ENCODE results near the gene CYP2C9.
"Not testable (repeated sequence)": the region's sequence is repeated elsewhere in the genome, so short reads cannot be mapped to it uniquely, and the experiment has no call there.

CYP2C9 gene

GRCh38 chr10:94938383-94938782 is at the start of gene CYP2C9:
CYP2C9 (plus strand) TSS chr10:94938658; CDS start chr10:94938683, 25 bp downstream.
- no peak for DNase-seq

GRCh38 chr10:94889123-94889522 is 49.3 kb upstream of the CYP2C9 start:
- no peak for DNase-seq

GRCh38 chr10:94890264-94891022 is 48.0 kb upstream of the CYP2C9 start:
- no peak for DNase-seq

- not testable (repeated sequence) for DNase-seq
Measured at GRCh38 chr10:94898414-94898813, 40.0 kb upstream of the CYP2C9 start.

- DNase-seq, result no peak
Measured at GRCh38 chr10:94902080-94902479, 36.4 kb upstream of the CYP2C9 start.

- no peak for DNase-seq
Measured at GRCh38 chr10:94902570-94902969, 35.9 kb upstream of the CYP2C9 start.

GRCh38 chr10:94904506-94905148 is 33.8 kb upstream of the CYP2C9 start:
- DNase-seq, result not testable (repeated sequence)

- no peak for DNase-seq
Measured at GRCh38 chr10:94916423-94916822, 22.0 kb upstream of the CYP2C9 start.

GRCh38 chr10:94936721-94937120 is 1.7 kb upstream of the CYP2C9 start:
- no peak for DNase-seq

- DNase-seq, result not testable (repeated sequence)
Measured at GRCh38 chr10:94943432-94944103, 5.1 kb downstream of the CYP2C9 start.

- not testable (repeated sequence) for DNase-seq
Measured at GRCh38 chr10:94946181-94946580, 7.7 kb downstream of the CYP2C9 start.

- DNase-seq, result peak; percentile 6
Measured at GRCh38 chr10:94963901-94964300, 25.4 kb downstream of the CYP2C9 start.

- no peak for DNase-seq
Measured at GRCh38 chr10:94983555-94983954, 45.1 kb downstream of the CYP2C9 start.

GRCh38 chr10:94989192-94989591 is 50.7 kb downstream of the CYP2C9 start:
- no peak for DNase-seq

GRCh38 chr10:94991243-94991888 is 52.9 kb downstream of the CYP2C9 start:
- DNase-seq, result no peak

- DNase-seq, result no peak
Measured at GRCh38 chr10:94992811-94993210, 54.4 kb downstream of the CYP2C9 start.

GRCh38 chr10:94997741-94998174 is 59.3 kb downstream of the CYP2C9 start:
- DNase-seq, result no peak

GRCh38 chr10:95026461-95026860 is 88.0 kb downstream of the CYP2C9 start:
- peak; percentile 40 for DNase-seq

GRCh38 chr10:95031656-95032055 is 93.2 kb downstream of the CYP2C9 start:
- DNase-seq, result no peak

GRCh38 chr10:95034401-95034800 is 95.9 kb downstream of the CYP2C9 start:
- no peak for DNase-seq

- peak; percentile 79 for DNase-seq
Measured at GRCh38 chr10:95035332-95036295, 97.2 kb downstream of the CYP2C9 start.

GRCh38 chr10:95039281-95039680 is 100.8 kb downstream of the CYP2C9 start:
- no peak for DNase-seq

Data from NCI-H510A (cell line).